SK-N-MC (cell line): Measurements from ENCODE around the gene GJE1.
A peak's percentile ranks its signal among the peaks of the same experiment; 100 is the strongest.
"Not testable (repeated sequence)": the region's sequence is repeated elsewhere in the genome, so short reads cannot be mapped to it uniquely, and the experiment has no call there.

Experiments used
- DNase-seq: peaks from one replicate; pipeline ENCODE4 v3.0.0-alpha.2; 2011; ENCODE audit warnings: low read depth, low spot score
- H3K27ac ChIP-seq: fragments of 200-600 bp; sonication (generic); 2 replicates; pipeline ENCODE4 v1.5.1; 2016; ENCODE audit warnings: mixed run types
- H3K36me3 ChIP-seq: fragments of 200-600 bp; sonication (generic); 2 replicates; pipeline ENCODE4 v1.6.1; 2017; ENCODE audit warnings: antibody characterized with exemption, low read length, mixed read lengths; ENCODE audit not compliant: insufficient read depth
- H3K4me3 ChIP-seq: fragments of 200-600 bp; sonication (generic); 2 replicates; pipeline ENCODE4 v1.5.1; 2016
- H3K9ac ChIP-seq: fragments of 200-600 bp; sonication (generic); 2 replicates; pipeline ENCODE4 v1.8.0; 2017; ENCODE audit warnings: mixed run types, mixed read lengths; ENCODE audit not compliant: insufficient read length
- H3K9me3 ChIP-seq: fragments of 200-600 bp; sonication (generic); 2 replicates; pipeline ENCODE4 v1.6.1; 2017; ENCODE audit warnings: low read depth, mild to moderate bottlenecking, antibody characterized with exemption, low read length, moderate library complexity, mixed read lengths
- EZH2 ChIP-seq: fragments of 200-600 bp; sonication (generic); IDR thresholded peaks from one replicate; pipeline ENCODE4 v1.6.1; 2017; ENCODE audit warnings: antibody characterized with exemption
- FOXP2 ChIP-seq: optimal IDR thresholded peaks from 2 replicates; pipeline ENCODE3; 2011; ENCODE audit warnings: mild to moderate bottlenecking, moderate library complexity; ENCODE audit not compliant: insufficient read depth; ENCODE audit errors: extremely low read length, control extremely low read depth
- POLR2AphosphoS5 ChIP-seq: IDR thresholded peaks from 2 replicates; pipeline ENCODE4 v1.6.1; 2012; ENCODE audit warnings: mild to moderate bottlenecking, low read depth, low read length, borderline replicate concordance

The GJE1 gene

GRCh38 chr6:142132625-142133024 is at the start of gene GJE1:
Gene GJE1 (plus strand): TSS chr6:142132925. CDS start chr6:142133159, 234 bp downstream.
- no peaks in the 10 kb centered on the region for H3K36me3 ChIP-seq
- TF ChIP-seq EZH2 = no peak
- H3K4me3 ChIP-seq = no peak within 1 kb of the TSS
- no peak within 1 kb of the TSS for H3K27ac ChIP-seq
- no peak for DNase-seq
- no peak within 1 kb of the TSS for H3K9ac ChIP-seq
- H3K9me3 ChIP-seq = peaks cover 4% of the 10 kb centered on the region; the same call in 1 of the 2 replicates

GRCh38 chr6:142087950-142088857 is 44.5 kb upstream of the GJE1 start:
- Histone ChIP-seq H3K4me3 (peak overlapping the region; percentile 18; the same call in 1 of the 2 replicates), H3K9ac (no peak overlapping the region), H3K27ac (no peak overlapping the region), H3K36me3 (no peaks in the 10 kb centered on the region), H3K9me3 (no peaks in the 10 kb centered on the region)
- no peak for DNase-seq
- TF ChIP-seq POLR2AphosphoS5 = no peak
- TF ChIP-seq EZH2 = no peak
- TF ChIP-seq FOXP2 = no peak

GRCh38 chr6:142088858-142089216 is 43.9 kb upstream of the GJE1 start:
- Histone ChIP-seq H3K27ac (no peak overlapping the region), H3K9ac (no peak overlapping the region), H3K36me3 (no peaks in the 10 kb centered on the region), H3K9me3 (no peaks in the 10 kb centered on the region), H3K4me3 (peak overlapping the region; percentile 18; the same call in 1 of the 2 replicates)
- no peak for DNase-seq
- TF ChIP-seq POLR2AphosphoS5 = no peak
- no peak for TF ChIP-seq EZH2
- TF ChIP-seq FOXP2 = no peak

GRCh38 chr6:142104820-142105219 is 27.9 kb upstream of the GJE1 start:
- H3K36me3 ChIP-seq = not testable (repeated sequence)

GRCh38 chr6:142110820-142111219 is 21.9 kb upstream of the GJE1 start:
- H3K27ac ChIP-seq, DNase-seq, H3K4me3 ChIP-seq, H3K9me3 ChIP-seq, H3K9ac ChIP-seq, H3K36me3 ChIP-seq: not testable (repeated sequence)

More at GRCh38 chr6:142104820-142105219, 27.9 kb upstream of the GJE1 start:
- H3K27ac ChIP-seq, DNase-seq, H3K9ac ChIP-seq, H3K4me3 ChIP-seq, H3K9me3 ChIP-seq: not testable (repeated sequence)

GRCh38 chr6:142112451-142113061 is 20.2 kb upstream of the GJE1 start:
- Histone ChIP-seq H3K4me3 (no peak overlapping the region), H3K36me3 (no peaks in the 10 kb centered on the region), H3K9ac (no peak overlapping the region), H3K9me3 (no peaks in the 10 kb centered on the region), H3K27ac (0 out of 2 replicates have a peak overlapping the region, but pooled peaks have one; percentile 5)
- no peak for TF ChIP-seq FOXP2
- no peak for TF ChIP-seq POLR2AphosphoS5
- no peak for TF ChIP-seq EZH2
- DNase-seq = peak; percentile 91

GRCh38 chr6:142117366-142117765 is 15.4 kb upstream of the GJE1 start:
- no peak overlapping the region for H3K9ac ChIP-seq
- TF ChIP-seq POLR2AphosphoS5 = no peak
- TF ChIP-seq FOXP2 = no peak
- TF ChIP-seq EZH2 = no peak
- H3K4me3 ChIP-seq = no peak overlapping the region
- no peak overlapping the region for H3K27ac ChIP-seq
- no peaks in the 10 kb centered on the region for H3K36me3 ChIP-seq
- no peaks in the 10 kb centered on the region for H3K9me3 ChIP-seq
- no peak for DNase-seq

- TF ChIP-seq POLR2AphosphoS5 (no peak), EZH2 (no peak), FOXP2 (no peak)
- Histone ChIP-seq H3K9me3 (no peaks in the 10 kb centered on the region), H3K36me3 (no peaks in the 10 kb centered on the region), H3K9ac (no peak overlapping the region), H3K27ac (no peak overlapping the region), H3K4me3 (no peak overlapping the region)
- no peak for DNase-seq
These were observed 14.4 kb upstream of the GJE1 start for GRCh38 chr6:142118328-142118727.

GRCh38 chr6:142118925-142119324 is 13.8 kb upstream of the GJE1 start:
- no peaks in the 10 kb centered on the region for H3K9me3 ChIP-seq
- no peak overlapping the region for H3K27ac ChIP-seq
- no peaks in the 10 kb centered on the region for H3K36me3 ChIP-seq
- DNase-seq = no peak
- no peak overlapping the region for H3K4me3 ChIP-seq
- no peak overlapping the region for H3K9ac ChIP-seq
- TF ChIP-seq POLR2AphosphoS5 (no peak), FOXP2 (no peak), EZH2 (no peak)
